ENCODE data around the gene USP8. TPM values are rescaled to one million over a fixed set of nuclear protein-coding genes. Genes with fewer than 3 reads are reported as not detected.

USP8 gene
- total RNA-seq, 1 donor from 2014 or later, result 34.5 TPM

- TF ChIP-seq CTCF (IDR thresholded peaks at IDR 0.05), result no peak
- H3K36me3 ChIP-seq, result peaks cover 32 to 41% of the 10 kb centered on the region in 2 donors
- DNase-seq (ENCODE audit: low spot score in 2 of 2), result no peak
Measured at GRCh38 chr15:50458348-50459112, 34.3 kb downstream of the USP8 start.

GRCh38 chr15:50463423-50464358 is 39.5 kb downstream of the USP8 start:
- Histone ChIP-seq H3K4me3 (no peak overlapping the region), H3K36me3 (peaks cover 20 to 36% of the 10 kb centered on the region in 2 donors), H3K27me3 (no peaks in the 10 kb centered on the region), H3K9me3 (no peaks in the 10 kb centered on the region), H3K4me1 (no peaks in the 10 kb centered on the region), H3K27ac (no peak overlapping the region)
- intact Hi-C loops (cut with DNase I), result no loop called here
- no peak for DNase-seq (ENCODE audit: low spot score in 2 of 2)
- no peak for TF ChIP-seq CTCF (IDR thresholded peaks at IDR 0.05)

More at GRCh38 chr15:50458348-50459112, 34.3 kb downstream of the USP8 start:
- H3K4me1 ChIP-seq, result no peaks in the 10 kb centered on the region
- H3K4me3 ChIP-seq, result no peak overlapping the region
- H3K9me3 ChIP-seq, result no peaks in the 10 kb centered on the region
- no peaks in the 10 kb centered on the region for H3K27me3 ChIP-seq
- no peak overlapping the region for H3K27ac ChIP-seq
- intact Hi-C loops (cut with DNase I), result no loop called here

- intact Hi-C loops (cut with DNase I), result no loop called here
- no peak overlapping the region for H3K4me3 ChIP-seq
- no peak for TF ChIP-seq CTCF (IDR thresholded peaks at IDR 0.05)
- no peak for DNase-seq (ENCODE audit: low spot score in 2 of 2)
- H3K27me3 ChIP-seq, result no peaks in the 10 kb centered on the region
- no peaks in the 10 kb centered on the region for H3K9me3 ChIP-seq
- no peak overlapping the region for H3K27ac ChIP-seq
- H3K4me1 ChIP-seq, result no peaks in the 10 kb centered on the region
- H3K36me3 ChIP-seq, result peaks cover 42 to 50% of the 10 kb centered on the region in 2 donors
Measured at GRCh38 chr15:50471072-50471471, 46.9 kb downstream of the USP8 start.

- no peak for DNase-seq (ENCODE audit: low spot score in 2 of 2)
- no peak for TF ChIP-seq CTCF (IDR thresholded peaks at IDR 0.05)
- intact Hi-C loops (cut with DNase I), result no loop called here
- Histone ChIP-seq H3K4me1 (no peaks in the 10 kb centered on the region), H3K4me3 (no peak overlapping the region), H3K36me3 (peaks cover 51 to 65% of the 10 kb centered on the region in 2 donors), H3K9me3 (no peaks in the 10 kb centered on the region), H3K27ac (no peak overlapping the region), H3K27me3 (no peaks in the 10 kb centered on the region)
Measured at GRCh38 chr15:50476143-50476542, 51.9 kb downstream of the USP8 start.

GRCh38 chr15:50484781-50485180 is 60.6 kb downstream of the USP8 start:
- intact Hi-C loops (cut with DNase I), result loop anchor here (10.0 kb wide), 1 partner anchor 150 kb away; no protein-coding TSS in a partner anchor
- peaks cover 32 to 52% of the 10 kb centered on the region in 2 donors for H3K36me3 ChIP-seq
- no peak for DNase-seq (ENCODE audit: low spot score in 2 of 2)
- no peak for TF ChIP-seq CTCF (IDR thresholded peaks at IDR 0.05)
- no peaks in the 10 kb centered on the region for H3K4me1 ChIP-seq
- no peak overlapping the region for H3K4me3 ChIP-seq
- H3K27ac ChIP-seq, result no peak overlapping the region
- no peaks in the 10 kb centered on the region for H3K27me3 ChIP-seq
- no peaks in the 10 kb centered on the region for H3K9me3 ChIP-seq
